HG02884 (cell line): Measurements from ENCODE around the gene CYB561D2.

Experiments used
- ATAC-seq: cut with Tn5 transposase; IDR thresholded peaks from one replicate; pipeline ENCODE4 v1.9.1; 2021; ENCODE audit warnings: mild to moderate bottlenecking, moderate library complexity; ENCODE audit not compliant: unreplicated experiment

Gene CYB561D2

GRCh38 chr3:50340448-50341329 lies 10.0 kb upstream of the CYB561D2 start, which contains the start of gene RASSF1:
TSS of gene RASSF1 (minus strand) at chr3:50340836. CDS start at chr3:50340805, 31 bp downstream.
- ATAC-seq = no peak

DNA sequence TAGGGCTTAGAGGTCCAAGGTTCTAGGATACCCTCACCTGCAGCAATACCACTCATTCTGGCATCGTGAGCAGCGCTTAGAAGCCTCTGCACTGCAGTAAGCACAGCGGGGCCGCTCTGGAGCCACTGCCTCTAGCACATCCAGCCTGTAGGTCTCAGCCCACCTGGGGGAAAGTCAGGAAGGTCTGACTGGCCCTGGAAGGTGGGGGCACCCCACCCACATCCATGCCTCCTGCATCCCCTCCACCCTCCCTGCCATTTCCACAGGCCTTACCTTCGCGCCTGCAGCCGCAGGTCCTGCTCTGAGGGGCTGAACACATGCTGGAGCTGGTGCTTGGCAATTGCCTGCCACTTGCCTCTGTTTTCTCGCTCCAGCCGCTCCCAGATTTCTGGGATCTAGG lies 9.1 kb upstream of the CYB561D2 start:
- ATAC-seq = no peak

GRCh38 chr3:50341996-50342650 lies 8.5 kb upstream of the CYB561D2 start:
- ATAC-seq = no peak

DNA sequence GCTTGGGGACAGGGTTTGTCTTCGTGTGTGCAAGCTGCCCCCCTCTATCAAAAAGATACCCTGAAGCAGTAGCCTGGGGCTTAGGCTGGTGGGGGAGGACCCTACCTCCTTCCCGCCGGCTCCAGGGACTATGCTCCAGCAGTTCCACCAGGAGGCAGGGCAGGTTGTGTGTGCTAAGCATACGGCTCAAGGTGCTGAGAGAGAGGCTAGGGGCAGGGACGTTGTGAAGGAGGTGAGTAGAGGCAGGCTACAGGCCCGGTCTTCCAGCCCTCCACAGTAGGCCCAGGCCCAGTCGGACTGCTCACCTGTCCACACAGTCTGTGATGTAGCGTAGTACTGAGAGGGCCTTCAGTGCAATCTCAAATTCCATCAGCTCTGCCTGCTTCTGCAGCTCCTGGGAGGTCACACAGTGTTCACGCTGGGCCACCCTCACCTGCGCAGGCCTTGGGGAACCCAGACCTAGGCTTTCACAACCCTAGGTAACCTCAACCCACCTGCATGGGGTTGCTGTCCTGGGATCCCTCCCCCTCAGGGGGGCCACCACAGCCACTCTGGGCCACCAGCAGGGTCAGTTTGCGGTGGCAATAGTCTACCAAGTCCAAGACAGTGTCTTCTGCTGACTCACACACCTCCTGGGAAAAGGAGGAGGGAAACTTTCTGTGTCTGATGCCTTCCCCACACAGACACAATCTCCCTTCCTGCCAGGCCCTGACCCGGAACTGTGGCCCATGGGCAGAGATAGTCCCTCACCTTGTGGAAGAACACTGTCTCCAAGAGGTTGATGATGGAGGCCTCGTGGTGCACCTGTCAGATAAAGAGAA lies 7.6 kb upstream of the CYB561D2 start:
- ATAC-seq = no peak

DNA sequence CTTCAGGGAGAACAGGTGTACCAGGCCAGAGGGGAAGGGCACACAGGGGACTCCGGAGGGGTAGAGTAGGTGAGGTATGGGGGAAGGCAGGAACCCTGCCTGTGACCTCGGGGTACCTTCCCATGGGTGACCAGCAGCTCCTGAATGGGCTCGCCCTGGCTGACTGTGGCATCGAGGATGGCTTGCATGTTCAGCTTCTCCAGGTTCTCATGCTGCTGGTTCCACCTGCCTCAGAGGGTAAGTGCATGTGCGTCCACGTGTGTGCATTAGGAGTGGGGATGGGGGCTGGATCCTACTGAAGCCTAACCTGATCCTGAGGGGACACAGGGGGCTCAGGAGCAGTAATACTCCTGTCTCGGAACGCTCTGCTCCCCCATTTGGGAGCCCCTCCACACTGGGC lies 5.7 kb upstream of the CYB561D2 start:
- ATAC-seq = no peak

DNA sequence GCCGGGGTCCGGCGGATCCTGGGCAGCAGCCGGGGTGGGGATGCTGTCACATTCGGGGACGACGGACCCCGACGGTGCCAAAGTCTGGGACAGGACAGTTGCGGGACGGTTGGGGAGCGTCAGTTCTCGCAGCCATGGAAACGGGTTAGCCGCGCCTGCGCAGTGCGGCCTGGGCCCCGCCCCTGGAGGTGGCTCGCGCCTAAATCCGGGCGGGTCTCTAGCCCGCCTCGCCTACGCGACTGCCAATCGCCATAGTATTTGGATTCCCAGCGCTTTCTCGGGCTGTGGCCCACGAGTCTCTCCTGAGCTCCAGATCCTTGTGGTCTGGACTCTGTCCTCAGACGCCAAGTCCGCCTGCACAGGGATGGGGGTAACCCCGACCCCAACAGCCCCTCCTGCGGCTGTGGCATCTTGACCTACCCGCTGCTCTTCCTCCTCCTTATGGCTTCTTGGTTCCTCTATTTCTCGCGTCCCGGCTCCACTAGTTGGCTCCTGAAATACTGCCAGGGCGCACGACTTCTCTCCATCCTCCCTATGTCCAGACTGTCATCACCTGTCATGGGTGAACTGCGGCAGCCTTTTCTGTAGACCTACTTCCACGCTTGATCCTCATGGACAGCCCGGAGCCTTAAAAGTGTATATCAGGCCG lies 5.0 kb upstream of the CYB561D2 start, which contains the start of gene ZMYND10:
Gene ZMYND10, minus strand, starts transcription at position 147 of the 649 bp plus-strand sequence. CDS start 153 bp downstream, outside the sequence.
- no peak for ATAC-seq

- ATAC-seq = no peak
Measured at GRCh38 chr3:50347187-50347813, 3.4 kb upstream of the CYB561D2 start.

GRCh38 chr3:50350213-50350526 lies 492 bp upstream of the CYB561D2 start:
- ATAC-seq = no peak

GRCh38 chr3:50351323-50351697 lies 648 bp downstream of the CYB561D2 start:
- ATAC-seq = no peak

- ATAC-seq = no peak
Measured at GRCh38 chr3:50352781-50353180, 2.1 kb downstream of the CYB561D2 start.

GRCh38 chr3:50353245-50354004 lies 2.8 kb downstream of the CYB561D2 start:
- ATAC-seq = no peak

DNA sequence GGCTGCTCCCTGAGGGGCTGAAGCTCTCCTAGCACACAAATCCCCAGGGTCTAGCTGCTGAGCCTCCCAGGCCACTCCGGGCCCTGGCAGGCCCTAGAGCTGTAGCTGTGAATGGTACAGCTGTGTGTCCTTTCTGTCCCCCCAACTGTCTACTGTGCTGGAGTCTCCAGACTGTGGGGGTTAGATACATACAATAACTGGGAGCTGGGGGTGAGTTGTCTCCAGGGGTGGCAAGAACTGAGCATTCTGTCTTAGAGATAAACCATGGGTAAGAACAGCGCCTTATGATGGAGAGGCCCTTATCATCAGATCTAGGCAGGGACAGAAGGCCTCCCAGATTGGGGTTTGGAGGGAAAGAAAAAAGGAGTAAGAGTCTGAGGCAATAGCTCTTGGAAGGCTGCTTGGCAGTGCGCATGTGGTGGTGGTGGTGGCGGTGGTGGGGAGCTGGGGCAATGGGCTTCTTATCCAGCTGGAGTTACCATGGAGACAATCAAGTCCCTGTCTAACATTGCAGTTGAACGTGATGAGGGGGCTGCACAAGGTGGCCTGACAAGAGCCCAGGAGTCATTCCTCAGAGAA lies 3.6 kb downstream of the CYB561D2 start:
- no peak for ATAC-seq

DNA sequence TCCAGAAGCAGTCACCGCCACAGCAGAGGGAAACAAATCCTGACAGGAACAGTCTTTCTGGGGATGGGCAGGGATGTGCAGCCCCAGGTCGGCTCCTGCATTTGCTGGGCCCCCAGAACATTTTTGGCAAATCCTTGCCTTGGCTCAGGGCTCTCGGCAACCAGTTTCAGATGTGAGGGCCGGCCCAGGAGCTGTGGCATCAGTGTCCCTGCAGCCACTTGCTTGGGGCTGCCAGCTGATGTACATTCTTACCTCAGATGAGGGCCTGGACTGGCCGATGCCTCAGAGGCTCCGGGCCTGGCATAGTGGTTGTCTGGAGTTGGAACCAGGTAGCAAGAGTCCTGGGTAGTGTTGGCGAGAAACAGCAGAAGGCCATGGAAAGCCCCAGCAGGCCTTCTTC lies 4.2 kb downstream of the CYB561D2 start:
- ATAC-seq = no peak

DNA sequence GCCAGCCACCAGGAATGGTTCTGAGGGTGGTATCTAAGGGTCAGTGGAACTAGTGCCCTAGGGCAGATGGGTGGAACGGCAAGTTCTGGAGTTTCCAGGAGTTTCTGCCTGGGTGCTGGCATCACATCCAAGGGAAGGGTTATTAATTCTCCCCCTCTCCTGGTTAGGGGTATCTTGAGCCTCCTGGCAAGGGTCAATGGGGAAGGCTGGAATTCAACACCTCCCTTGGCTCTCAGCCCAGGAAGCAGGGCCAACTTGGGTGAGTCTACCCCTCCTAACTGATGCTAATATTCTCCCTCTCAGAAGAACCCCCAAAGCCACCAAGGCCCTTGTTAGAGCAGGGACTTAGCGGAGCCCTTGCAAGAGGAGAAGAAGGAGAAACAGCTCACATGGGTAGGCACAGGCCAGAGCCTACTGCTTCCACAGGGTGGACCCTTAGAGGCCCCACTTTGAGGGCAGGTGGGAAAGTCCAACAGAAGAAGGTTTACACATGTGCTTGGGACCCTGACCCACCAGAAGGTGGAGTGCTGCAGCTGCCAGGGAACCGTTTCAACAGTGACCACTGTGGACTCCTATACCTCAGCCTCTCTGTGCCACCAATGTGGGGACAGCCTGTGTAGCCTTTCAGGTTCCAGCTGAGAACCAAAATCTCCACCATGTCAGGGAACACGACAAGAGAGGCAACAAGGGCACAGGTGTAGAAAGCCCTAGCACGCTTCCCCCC lies 5.3 kb downstream of the CYB561D2 start:
- ATAC-seq = no peak

DNA sequence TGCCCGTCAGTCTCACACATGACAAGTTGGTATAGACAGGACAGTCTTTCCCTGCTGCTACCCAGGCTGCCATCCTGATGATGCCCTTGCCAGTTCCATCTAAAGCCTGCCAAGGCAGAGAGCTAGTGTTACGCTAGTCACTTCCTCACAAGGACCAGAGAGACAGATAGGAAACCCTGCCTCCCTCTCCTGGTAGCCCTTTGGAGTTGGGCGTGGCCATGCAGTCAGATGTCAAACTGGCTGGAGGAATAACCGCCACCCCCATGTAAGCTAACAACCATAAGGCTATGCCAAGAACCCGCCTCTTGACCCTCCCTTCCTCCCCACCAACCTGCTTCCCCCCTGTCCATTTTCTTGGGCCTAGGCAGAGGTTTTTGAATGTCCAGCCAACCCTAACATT lies 5.9 kb downstream of the CYB561D2 start:
- no peak for ATAC-seq

GRCh38 chr3:50357481-50357880 lies 6.8 kb downstream of the CYB561D2 start:
- no peak for ATAC-seq

GRCh38 chr3:50358355-50358910 lies 7.8 kb downstream of the CYB561D2 start:
- ATAC-seq = no peak
